Colonic mucosa (tissue), 4 donors: ENCODE measurements around the gene RNF145. TPM values are rescaled to one million over a fixed set of nuclear protein-coding genes. Genes with fewer than 3 reads are reported as not detected.

Experiments used
- DNase-seq: peaks from one replicate; pipeline ENCODE4 v3.0.0-alpha.2; 2020
- H3K27ac ChIP-seq: fragments of 200-600 bp; one replicate; pipeline ENCODE4 v1.8.0; 2021
- H3K27me3 ChIP-seq: fragments of 200-600 bp; one replicate; pipeline ENCODE4 v1.8.0; 2021
- H3K36me3 ChIP-seq: fragments of 200-600 bp; one replicate; pipeline ENCODE4 v1.8.0; 2021
- H3K4me1 ChIP-seq: fragments of 200-600 bp; one replicate; pipeline ENCODE4 v1.8.0; 2021; ENCODE audit warnings: mild to moderate bottlenecking
- H3K4me3 ChIP-seq: fragments of 200-600 bp; one replicate; pipeline ENCODE4 v1.8.0; 2021
- H3K9ac ChIP-seq, 2 donors: one replicate each; pipeline ENCODE4 v1.7.0; 2013; ENCODE audit warnings: control low read depth in 2 of 2, low read depth in 2 of 2, low read length in 2 of 2
- H3K9me3 ChIP-seq: fragments of 200-600 bp; one replicate; pipeline ENCODE4 v1.8.0; 2021
- intact Hi-C: fragments of 100-400 bp; cut with DNase I; formaldehyde crosslinking; loops from one replicate; pipeline ENCODE4 v1.14.1; 2022
- total RNA-seq, 2 donors: library from RNA; stranded (reverse); fragmentation: NEBNext Ultra II Directional in 1 of 2; extraction: Animal tissue kit (Norgen Biotek cat#: 25700) in 1 of 2; gene quantifications; one replicate each; pipeline ENCODE4 v1.2.1, GENCODE V29; 2021
- TF ChIP-seq, protein P1 (sequence below): fragments of 200-600 bp; IDR thresholded peaks from one replicate; pipeline ENCODE4 v1.8.0; 2022; ENCODE audit warnings: antibody characterized with exemption, mild to moderate bottlenecking
- donor health status: healthy.
- donor health status: DM: no; HTN: no; CAD: no.
- donor health status: DM: no; HTN: no; CAD: no.

Gene RNF145
- total RNA-seq, 2 donors from 2014 or later, result 58.8 to 92.3 TPM

GRCh38 chr5:159171274-159171673 lies 38.1 kb downstream of the RNF145 start:
- no peaks in the 10 kb centered on the region for H3K4me1 ChIP-seq
- DNase-seq, result no peak
- H3K9ac ChIP-seq, result no peak overlapping the region
- TF ChIP-seq, protein P1, sequence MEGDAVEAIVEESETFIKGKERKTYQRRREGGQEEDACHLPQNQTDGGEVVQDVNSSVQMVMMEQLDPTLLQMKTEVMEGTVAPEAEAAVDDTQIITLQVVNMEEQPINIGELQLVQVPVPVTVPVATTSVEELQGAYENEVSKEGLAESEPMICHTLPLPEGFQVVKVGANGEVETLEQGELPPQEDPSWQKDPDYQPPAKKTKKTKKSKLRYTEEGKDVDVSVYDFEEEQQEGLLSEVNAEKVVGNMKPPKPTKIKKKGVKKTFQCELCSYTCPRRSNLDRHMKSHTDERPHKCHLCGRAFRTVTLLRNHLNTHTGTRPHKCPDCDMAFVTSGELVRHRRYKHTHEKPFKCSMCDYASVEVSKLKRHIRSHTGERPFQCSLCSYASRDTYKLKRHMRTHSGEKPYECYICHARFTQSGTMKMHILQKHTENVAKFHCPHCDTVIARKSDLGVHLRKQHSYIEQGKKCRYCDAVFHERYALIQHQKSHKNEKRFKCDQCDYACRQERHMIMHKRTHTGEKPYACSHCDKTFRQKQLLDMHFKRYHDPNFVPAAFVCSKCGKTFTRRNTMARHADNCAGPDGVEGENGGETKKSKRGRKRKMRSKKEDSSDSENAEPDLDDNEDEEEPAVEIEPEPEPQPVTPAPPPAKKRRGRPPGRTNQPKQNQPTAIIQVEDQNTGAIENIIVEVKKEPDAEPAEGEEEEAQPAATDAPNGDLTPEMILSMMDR, result no peak
- H3K4me3 ChIP-seq, result no peak overlapping the region
- H3K9me3 ChIP-seq, result no peaks in the 10 kb centered on the region
- no peak overlapping the region for H3K27ac ChIP-seq
- peaks cover 6% of the 10 kb centered on the region for H3K36me3 ChIP-seq
- no peaks in the 10 kb centered on the region for H3K27me3 ChIP-seq
- intact Hi-C loops, result no loop called here

DNA sequence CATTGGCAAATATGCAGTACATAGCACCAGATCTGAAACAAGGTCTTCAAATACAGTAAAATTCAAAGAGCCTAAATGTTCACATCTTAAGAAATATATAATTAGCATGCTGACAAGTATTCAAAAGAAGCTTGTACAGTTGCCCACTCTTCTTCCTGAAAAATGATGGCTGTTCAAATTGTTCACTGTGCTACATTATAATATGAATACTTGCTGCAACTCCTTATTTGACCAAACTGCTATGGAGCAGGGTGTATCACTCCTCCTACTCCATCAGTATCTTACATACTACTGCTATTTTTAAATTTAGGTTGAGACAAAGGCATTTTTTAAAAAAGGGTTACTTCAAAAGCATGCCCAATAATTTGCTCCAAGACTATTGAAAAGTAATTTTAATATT lies 39.3 kb downstream of the RNF145 start:
- Histone ChIP-seq H3K36me3 (peaks cover 6% of the 10 kb centered on the region), H3K4me1 (no peaks in the 10 kb centered on the region), H3K27ac (no peak overlapping the region), H3K27me3 (no peaks in the 10 kb centered on the region), H3K9me3 (no peaks in the 10 kb centered on the region), H3K4me3 (no peak overlapping the region), H3K9ac (no peak overlapping the region)
- TF ChIP-seq, protein P1, result no peak
- intact Hi-C loops, result no loop called here
- DNase-seq, result no peak

DNA sequence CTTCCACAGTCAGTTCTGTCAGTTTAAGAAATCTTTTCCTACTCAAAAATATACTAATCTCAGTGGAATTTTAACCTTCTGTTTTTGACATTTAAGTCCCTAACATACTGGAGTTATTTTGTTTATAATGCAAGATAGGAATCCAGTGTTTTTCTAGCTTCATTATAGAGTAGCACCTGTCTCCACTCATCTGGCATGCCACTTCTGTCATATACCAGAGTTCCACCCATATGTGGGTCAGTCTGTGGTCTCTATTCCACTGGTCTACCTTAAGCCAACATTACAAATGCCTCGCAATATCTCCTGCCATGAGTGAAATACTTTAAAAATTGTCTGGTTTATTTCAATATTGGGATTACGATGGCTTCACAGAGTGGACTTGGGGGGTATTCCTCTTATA lies 42.9 kb downstream of the RNF145 start:
- Histone ChIP-seq H3K9me3 (no peaks in the 10 kb centered on the region), H3K4me3 (no peak overlapping the region), H3K27me3 (no peaks in the 10 kb centered on the region), H3K9ac (no peak overlapping the region), H3K27ac (no peak overlapping the region), H3K4me1 (no peaks in the 10 kb centered on the region), H3K36me3 (peaks cover 6% of the 10 kb centered on the region)
- TF ChIP-seq, protein P1, result no peak
- intact Hi-C loops, result no loop called here
- no peak for DNase-seq

DNA sequence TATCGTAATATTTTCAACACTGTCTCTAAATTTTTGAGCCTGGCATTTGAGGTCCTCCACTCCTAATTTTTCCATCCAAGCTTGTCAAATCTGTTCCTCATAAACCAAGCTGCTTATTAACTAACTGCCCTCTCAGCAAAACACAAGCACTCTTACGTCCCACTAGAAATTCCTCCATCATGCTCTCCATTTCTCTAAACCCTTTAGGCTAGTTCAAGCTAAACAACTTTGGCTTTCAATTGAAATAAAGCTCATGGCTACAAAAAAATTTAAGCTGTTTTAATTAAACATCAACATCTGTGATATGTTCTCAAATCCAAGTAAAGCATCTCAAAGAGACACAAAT lies 45.7 kb downstream of the RNF145 start:
- Histone ChIP-seq H3K4me3 (no peak overlapping the region), H3K27ac (no peak overlapping the region), H3K36me3 (peaks cover 6% of the 10 kb centered on the region), H3K27me3 (no peaks in the 10 kb centered on the region), H3K9ac (no peak overlapping the region), H3K4me1 (no peaks in the 10 kb centered on the region), H3K9me3 (no peaks in the 10 kb centered on the region)
- intact Hi-C loops, result no loop called here
- DNase-seq, result no peak
- TF ChIP-seq, protein P1, result no peak

GRCh38 chr5:159163027-159163700 lies 46.2 kb downstream of the RNF145 start:
- TF ChIP-seq, protein P1, result no peak
- Histone ChIP-seq H3K4me3 (no peak overlapping the region), H3K9ac (no peak overlapping the region), H3K4me1 (no peaks in the 10 kb centered on the region), H3K9me3 (no peaks in the 10 kb centered on the region), H3K27ac (no peak overlapping the region), H3K27me3 (no peaks in the 10 kb centered on the region), H3K36me3 (peaks cover 6% of the 10 kb centered on the region)
- no peak for DNase-seq
- intact Hi-C loops, result no loop called here
